ENCODE results near the gene STEAP1. TPM values are rescaled to one million over a fixed set of nuclear protein-coding genes. Genes with fewer than 3 reads are reported as not detected.

The STEAP1 gene
- total RNA-seq, 1 experiment from 2014 or later, result 4.1 TPM

DNA sequence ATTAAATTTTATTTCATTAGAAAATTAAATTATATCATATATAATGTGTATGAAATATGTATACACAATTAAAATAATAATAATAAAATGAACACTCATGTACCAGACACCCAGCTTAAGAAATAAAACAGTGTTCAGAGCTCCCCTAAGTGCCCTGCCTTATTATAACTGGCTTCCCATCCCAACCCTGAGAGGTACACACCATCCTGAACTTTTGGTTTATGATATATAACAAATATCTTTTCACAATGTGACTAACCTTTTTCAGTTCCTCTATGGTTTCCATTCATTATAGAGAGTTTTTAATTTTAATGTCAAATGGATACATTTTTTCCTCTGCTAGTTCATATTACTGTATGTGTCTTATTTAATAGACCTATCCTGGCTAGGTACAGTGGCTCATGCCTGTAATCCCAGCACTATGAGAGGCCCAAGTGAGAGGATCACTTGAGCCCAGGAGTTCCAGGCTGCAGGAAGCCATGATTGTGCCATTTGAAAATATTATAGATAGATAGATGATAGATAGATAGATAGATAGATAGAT, 33.3 kb downstream of the STEAP1 start:
- DNase-seq, result no peak
- H3K4me1 ChIP-seq (ENCODE audit: insufficient read depth, low read length), result no peaks in the 10 kb centered on the region
- H3K14ac ChIP-seq (ENCODE audit: insufficient read depth, low read length), result no peak overlapping the region
- H2BK12ac ChIP-seq (ENCODE audit: insufficient read length, low read depth, low read length), result no peak overlapping the region
- no peaks in the 10 kb centered on the region for H3K79me1 ChIP-seq (ENCODE audit: insufficient read depth, low read depth, low read length, poor library complexity, severe bottlenecking)
- no peak overlapping the region for H4K8ac ChIP-seq (replicated peaks; ENCODE audit: insufficient read length, low read depth, low read length)
- H2BK5ac ChIP-seq (ENCODE audit: insufficient read length, low read length), result no peak overlapping the region
- Mint-ChIP-seq H3K36me3 (ENCODE audit: insufficient read depth in 1 of 3, low read depth in 3 of 3) (peaks cover 2 to 15% (median 9%) of the 10 kb centered on the region in 3 experiments; a peak in 6 of 7 replicates), H3K4me1 (no peaks in the 10 kb centered on the region), H3K9me3 (peaks cover 30 to 33% of the 10 kb centered on the region in 2 experiments), H3K4me3 (no peak overlapping the region), H3K27me3 (ENCODE audit: low read depth) (no peaks in the 10 kb centered on the region; the same call in 1 of the 2 replicates), H3K27ac (no peak overlapping the region)
- no peak overlapping the region for H3K18ac ChIP-seq (ENCODE audit: insufficient read length, low read depth, low read length)
- H3K23ac ChIP-seq (ENCODE audit: insufficient read length, low read depth, low read length), result no peak overlapping the region
- no peaks in the 10 kb centered on the region for H3K79me2 ChIP-seq (ENCODE audit: insufficient read depth, low read length)
- no peak overlapping the region for H2AK5ac ChIP-seq (ENCODE audit: insufficient read length, low read length)
- no peak overlapping the region for H2BK15ac ChIP-seq (ENCODE audit: low read depth, low read length)
- H4K91ac ChIP-seq (ENCODE audit: insufficient read length, low read depth, low read length), result no peak overlapping the region
- no peak overlapping the region for H2BK120ac ChIP-seq (ENCODE audit: low read depth, low read length, poor library complexity, severe bottlenecking)
- H4K20me1 ChIP-seq (ENCODE audit: control insufficient read depth, insufficient read depth, insufficient read length), result no peaks in the 10 kb centered on the region
- H3K9ac ChIP-seq (ENCODE audit: extremely low read depth, insufficient read length, low read length), result no peak overlapping the region
- H3K23me2 ChIP-seq (ENCODE audit: insufficient read length, low read depth, low read length, poor library complexity, severe bottlenecking), result no peaks in the 10 kb centered on the region
- H3K4me2 ChIP-seq (ENCODE audit: insufficient read depth, insufficient read length, low read length), result no peak overlapping the region
- H3K27me3 ChIP-seq (ENCODE audit: insufficient read depth, low read length), result no peaks in the 10 kb centered on the region
- H3K56ac ChIP-seq (ENCODE audit: insufficient read length, low read depth, low read length), result no peak overlapping the region
- no peak overlapping the region for H3K4ac ChIP-seq (ENCODE audit: low read depth, low read length)
- H3K9me3 ChIP-seq (ENCODE audit: control insufficient read depth, low read depth, low read length), result peaks cover 25% of the 10 kb centered on the region
- TF ChIP-seq CTCF (conservative IDR thresholded peaks at IDR 0.05), result no peak
- no peak overlapping the region for H2BK20ac ChIP-seq (ENCODE audit: low read depth, low read length, poor library complexity, severe bottlenecking)
- no peak overlapping the region for H3K27ac ChIP-seq (ENCODE audit: insufficient read length, low read depth, low read length)
- H3T11ph ChIP-seq (ENCODE audit: low read length), result no peak overlapping the region
- H2AFZ ChIP-seq (ENCODE audit: low read length), result no peak overlapping the region
- no peak overlapping the region for H4K5ac ChIP-seq (ENCODE audit: insufficient read length, low read depth, low read length)

Data from H9 (cell line).